DOHH2 (cell line): Measurements from ENCODE around the gene PRTN3.

Experiments
- H3F3A ChIP-seq: fragments of 200-600 bp; sonication (generic), shearing (Covaris generic); 2 replicates; pipeline ENCODE4 v1.6.0; 2016; ENCODE audit warnings: antibody characterized with exemption, mild to moderate bottlenecking; ENCODE audit not compliant: control insufficient read depth, insufficient read depth
- H3K27ac ChIP-seq: fragments of 200-600 bp; sonication (generic); 2 replicates; pipeline ENCODE4 v1.5.1; 2014; ENCODE audit warnings: low read depth, mild to moderate bottlenecking, low read length, moderate library complexity
- H3K27me3 ChIP-seq: fragments of 200-600 bp; sonication (generic); 2 replicates; pipeline ENCODE4 v1.6.1; 2014; ENCODE audit warnings: mild to moderate bottlenecking, low read length, mixed read lengths; ENCODE audit not compliant: control insufficient read depth
- H3K36me3 ChIP-seq: fragments of 200-600 bp; sonication (generic); 2 replicates; pipeline ENCODE4 v1.6.1; 2014; ENCODE audit warnings: mild to moderate bottlenecking, low read length, moderate library complexity, mixed read lengths; ENCODE audit not compliant: control insufficient read depth
- H3K4me1 ChIP-seq: fragments of 200-600 bp; sonication (generic); 2 replicates; pipeline ENCODE4 v1.6.1; 2014; ENCODE audit warnings: mild to moderate bottlenecking, low read length, mixed read lengths; ENCODE audit not compliant: control insufficient read depth
- H3K4me2 ChIP-seq: fragments of 200-600 bp; sonication (generic); 2 replicates; pipeline ENCODE4 v1.6.0; 2014; ENCODE audit warnings: mild to moderate bottlenecking, low read length, moderate library complexity
- H3K4me3 ChIP-seq: fragments of 200-600 bp; sonication (generic); 2 replicates; pipeline ENCODE4 v1.5.1; 2014; ENCODE audit warnings: mild to moderate bottlenecking, low read length, mixed read lengths
- H3K79me2 ChIP-seq: fragments of 200-600 bp; sonication (generic); 2 replicates; pipeline ENCODE4 v1.6.1; 2014; ENCODE audit warnings: mild to moderate bottlenecking, low read length, mixed read lengths; ENCODE audit not compliant: control insufficient read depth
- H3K9me2 ChIP-seq: fragments of 200-600 bp; sonication (generic); replicated peaks from 2 replicates; pipeline ENCODE4 v1.6.1; 2014; ENCODE audit warnings: mild to moderate bottlenecking, low read length, mixed read lengths; ENCODE audit not compliant: control insufficient read depth
- H3K9me3 ChIP-seq: fragments of 200-600 bp; sonication (generic); 2 replicates; pipeline ENCODE4 v1.6.1; 2014; ENCODE audit warnings: antibody characterized with exemption, low read length, mixed read lengths; ENCODE audit not compliant: control insufficient read depth, insufficient read depth
- H4K20me1 ChIP-seq: fragments of 200-600 bp; sonication (generic); 2 replicates; pipeline ENCODE4 v1.6.0; 2014; ENCODE audit warnings: low read depth, mild to moderate bottlenecking, antibody characterized with exemption, low read length, moderate library complexity; ENCODE audit not compliant: control insufficient read depth, insufficient read depth
- CTCF ChIP-seq: fragments of 200-600 bp; sonication (generic); IDR thresholded peaks from one replicate; pipeline ENCODE4 v1.5.1; 2014; ENCODE audit warnings: antibody characterized with exemption, mild to moderate bottlenecking, low read depth, low read length; ENCODE audit not compliant: poor library complexity, severe bottlenecking
- EZH2phosphoT487 ChIP-seq: fragments of 200-600 bp; sonication (generic); IDR thresholded peaks from 2 replicates; pipeline ENCODE4 v1.6.1; 2017; ENCODE audit warnings: borderline replicate concordance, mild to moderate bottlenecking, antibody characterized with exemption, low read length, moderate library complexity, mixed read lengths

The PRTN3 gene

GRCh38 chr19:805166-805551 is 35.6 kb upstream of the PRTN3 start:
- TF ChIP-seq CTCF (peak; percentile 36), EZH2phosphoT487 (no peak)
- Histone ChIP-seq H4K20me1 (peaks cover 48% of the 10 kb centered on the region), H3K36me3 (peaks cover 97% of the 10 kb centered on the region), H3K4me2 (no peak overlapping the region), H3K27me3 (no peaks in the 10 kb centered on the region), H3K79me2 (peaks cover 78% of the 10 kb centered on the region), H3K4me1 (peaks cover 5% of the 10 kb centered on the region; the same call in 1 of the 2 replicates), H3K27ac (no peak overlapping the region), H3F3A (peaks cover 5% of the 10 kb centered on the region), H3K4me3 (no peak overlapping the region), H3K9me3 (no peaks in the 10 kb centered on the region), H3K9me2 (no peaks in the 10 kb centered on the region)

GRCh38 chr19:805600-806550 is 34.9 kb upstream of the PRTN3 start:
- no peaks in the 10 kb centered on the region for H3K27me3 ChIP-seq
- peaks cover 5% of the 10 kb centered on the region for H3F3A ChIP-seq
- H3K79me2 ChIP-seq, result peaks cover 71% of the 10 kb centered on the region
- no peak overlapping the region for H3K4me2 ChIP-seq
- TF ChIP-seq CTCF (no peak), EZH2phosphoT487 (no peak)
- H3K27ac ChIP-seq, result no peak overlapping the region
- H3K4me1 ChIP-seq, result no peaks in the 10 kb centered on the region
- no peak overlapping the region for H3K4me3 ChIP-seq
- H3K9me3 ChIP-seq, result no peaks in the 10 kb centered on the region
- peaks cover 97% of the 10 kb centered on the region for H3K36me3 ChIP-seq
- H3K9me2 ChIP-seq, result no peaks in the 10 kb centered on the region
- H4K20me1 ChIP-seq, result peaks cover 41% of the 10 kb centered on the region

GRCh38 chr19:806815-807421 is 33.9 kb upstream of the PRTN3 start:
- no peak for TF ChIP-seq CTCF
- no peak for TF ChIP-seq EZH2phosphoT487

More at GRCh38 chr19:806815-807421, 33.9 kb upstream of the PRTN3 start:
- no peaks in the 10 kb centered on the region for H3K27me3 ChIP-seq
- H3K4me1 ChIP-seq, result no peaks in the 10 kb centered on the region
- H3K36me3 ChIP-seq, result peaks cover 97% of the 10 kb centered on the region
- H3K4me3 ChIP-seq, result no peak overlapping the region
- no peak overlapping the region for H3K27ac ChIP-seq
- H3K9me3 ChIP-seq, result no peaks in the 10 kb centered on the region
- H3K79me2 ChIP-seq, result peaks cover 60% of the 10 kb centered on the region
- peaks cover 31% of the 10 kb centered on the region for H4K20me1 ChIP-seq
- no peak overlapping the region for H3K4me2 ChIP-seq
- H3F3A ChIP-seq, result peaks cover 12% of the 10 kb centered on the region
- no peaks in the 10 kb centered on the region for H3K9me2 ChIP-seq
